ENCODE results near the gene YTHDF1.

GRCh38 chr20:63228806-63229205, 12.9 kb upstream of the YTHDF1 start:
- TF ChIP-seq POLR2AphosphoS5 (IDR thresholded peaks at IDR 0.05) (no peak), CTCF (IDR thresholded peaks at IDR 0.05) (no peak), POLR2A (IDR thresholded peaks at IDR 0.05; ENCODE audit: low read depth) (no peak), EP300 (IDR thresholded peaks at IDR 0.05) (no peak)

All from esophagus muscularis mucosa (tissue), 4 donors.